Stomach (tissue), 4 donors: ENCODE results near the gene ANKRD55.

Experiments used
- CTCF ChIP-seq, 7 experiments: fragments of 450-650 bp in 4 of 7; fragments of 200-600 bp in 3 of 7; sonication (generic) in 3 of 7; IDR thresholded peaks; one replicate each; pipeline ENCODE4 v1.5.1; 2016 to 2019; ENCODE audit warnings: antibody characterized with exemption in 7 of 7, control low read depth in 2 of 7, mild to moderate bottlenecking in 1 of 7
- POLR2AphosphoS5 ChIP-seq, 3 donors: sonication (generic); formaldehyde crosslinking; IDR thresholded peaks; one replicate each; pipeline ENCODE4 v1.6.1; 2016; ENCODE audit warnings: antibody characterized with exemption in 3 of 3

GRCh38 chr5:56282216-56282615 lies 49.1 kb upstream of the ANKRD55 start:
- no peak for TF ChIP-seq CTCF (IDR thresholded peaks at IDR 0.05)
- TF ChIP-seq POLR2AphosphoS5 (IDR thresholded peaks at IDR 0.05): no peak
